Activated gamma-delta T cell (primary cell): ENCODE data around the gene USP40.

ENCODE experiments used
- DNase-seq: peaks from one replicate; lab custom pipeline; 2025; lab: John Stamatoyannopoulos, UW

USP40 gene

DNA sequence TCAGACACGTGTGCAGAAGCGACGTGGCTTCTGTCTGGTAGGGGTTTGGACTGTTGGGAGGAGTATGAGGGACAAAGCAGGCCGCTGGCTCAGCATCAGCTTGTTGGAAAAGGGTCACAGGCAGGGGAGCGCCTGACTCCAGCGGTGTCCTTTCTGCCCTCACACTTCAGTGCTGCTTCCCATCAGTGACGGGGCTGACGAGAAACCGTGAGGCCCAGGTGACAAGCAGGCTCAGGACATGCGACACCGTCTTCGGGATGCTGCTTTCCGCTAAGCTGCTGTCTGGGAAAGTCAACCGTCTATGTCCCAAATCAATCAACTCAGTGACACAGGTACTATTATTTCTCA lies 90.5 kb downstream of the USP40 start:
- DNase-seq, result no peak

DNA sequence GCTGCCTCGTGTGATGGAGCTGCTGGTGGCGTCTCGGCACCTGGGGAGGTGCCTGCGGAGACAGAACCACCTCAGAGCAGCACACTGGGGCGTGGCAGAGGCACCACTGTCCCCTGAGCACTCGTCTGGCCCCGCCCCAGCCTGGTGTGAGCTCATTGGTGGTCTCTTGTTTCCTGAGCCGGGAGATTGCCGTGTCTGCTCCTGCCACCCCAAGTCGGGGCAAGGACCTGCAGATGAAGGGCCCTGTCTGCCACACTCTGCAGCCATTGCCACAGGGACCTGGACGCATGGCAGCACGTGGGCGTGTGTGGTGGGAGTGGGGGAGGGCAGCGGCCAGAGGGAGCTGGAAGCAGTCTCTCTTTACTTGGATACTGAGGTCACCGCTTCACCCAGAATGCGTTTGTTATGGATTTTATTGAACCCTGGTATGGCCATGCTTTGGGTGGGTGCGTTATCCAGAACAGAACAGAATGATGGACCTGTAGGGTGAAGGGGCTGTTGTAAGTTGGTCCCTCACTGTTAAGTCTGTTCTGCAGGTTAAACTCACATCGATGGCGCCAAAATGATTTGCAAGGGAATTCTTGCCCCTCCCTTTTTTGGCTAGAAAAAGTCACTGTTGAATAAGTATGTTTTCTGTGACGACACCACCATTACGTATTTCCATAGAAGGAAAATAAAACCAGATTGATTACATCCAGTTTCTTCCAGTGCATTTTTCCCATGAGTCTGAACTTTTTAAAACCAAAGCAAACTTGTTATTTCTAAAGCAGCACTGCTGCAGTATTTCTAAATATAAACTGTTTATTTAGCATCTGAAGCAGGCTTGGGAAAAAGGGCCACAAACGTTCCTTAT lies 92.0 kb downstream of the USP40 start:
- no peak for DNase-seq

DNA sequence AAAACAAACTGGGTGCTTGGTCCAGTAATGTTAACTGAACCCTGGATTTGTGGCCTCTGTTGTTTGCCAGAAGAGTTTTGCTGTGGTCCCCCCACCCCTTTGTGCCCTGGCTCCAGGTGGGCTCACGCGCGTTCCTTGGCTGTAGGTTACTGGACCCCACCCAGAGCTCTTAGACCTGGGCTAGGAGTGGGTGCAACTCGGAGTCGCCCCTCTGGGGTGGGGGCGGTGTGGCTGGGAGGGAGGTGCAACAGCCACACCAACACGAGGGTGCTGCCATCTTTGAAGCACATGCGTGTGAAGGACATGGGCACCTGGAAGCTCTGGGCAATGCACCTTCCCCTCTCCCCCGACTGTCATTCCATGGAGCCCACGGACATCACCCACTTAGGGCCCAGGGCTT lies 92.7 kb downstream of the USP40 start:
- no peak for DNase-seq

DNA sequence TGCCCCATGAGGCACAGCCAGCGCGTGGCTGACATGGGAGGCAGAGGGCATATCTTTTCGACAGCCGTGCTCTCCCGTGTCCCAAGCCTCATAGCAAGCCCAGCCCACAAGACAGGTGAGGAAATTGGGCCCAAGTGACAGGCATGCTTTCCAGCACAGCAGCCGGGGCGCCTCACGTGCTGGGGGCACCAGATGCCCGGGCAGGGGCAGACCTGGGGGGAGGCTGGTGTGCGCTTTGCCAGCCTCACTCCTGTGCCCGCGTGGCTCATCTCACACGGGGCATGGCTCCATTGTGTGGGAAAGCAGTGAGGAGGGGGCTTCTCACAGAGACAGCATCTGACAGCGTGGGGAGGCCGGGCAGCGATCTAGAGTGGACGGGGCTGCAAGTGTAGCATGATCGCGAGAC lies 93.2 kb downstream of the USP40 start:
- DNase-seq, result no peak

DNA sequence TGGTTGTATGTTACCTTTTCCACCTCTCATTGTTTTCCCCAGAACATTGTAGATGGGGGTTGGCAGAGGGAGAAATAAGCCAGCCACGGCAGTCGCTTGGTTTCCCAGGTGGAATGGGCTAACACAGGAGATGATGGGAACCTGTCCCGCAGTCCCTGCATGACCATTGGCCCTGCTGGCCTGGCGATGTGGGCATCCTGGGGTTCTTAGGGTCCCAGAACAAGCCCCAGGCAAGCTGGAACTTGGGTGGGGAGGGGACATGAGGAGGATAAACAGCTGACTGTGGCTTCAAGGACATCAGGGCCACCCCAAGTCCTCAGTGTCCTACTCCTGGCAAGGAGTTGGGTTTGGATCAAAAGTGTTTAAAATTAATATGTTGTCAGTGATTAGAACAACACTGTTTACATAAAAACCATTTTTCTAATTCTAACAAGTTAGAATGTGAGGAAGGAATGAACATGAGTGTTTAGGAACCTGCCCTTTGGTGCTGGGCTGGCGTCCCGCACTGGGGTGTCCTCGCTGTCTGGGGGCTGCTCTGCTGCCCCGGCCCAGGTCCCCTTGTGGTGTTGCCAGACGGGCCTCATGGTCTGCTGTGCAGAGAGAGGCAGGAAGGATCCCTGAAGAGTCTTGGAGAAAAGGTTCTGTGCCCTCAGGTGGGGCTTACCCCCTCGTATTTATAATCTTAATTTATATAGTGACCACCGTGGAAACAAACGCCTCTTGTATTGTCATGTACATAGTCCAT lies 95.1 kb downstream of the USP40 start:
- DNase-seq, result no peak

DNA sequence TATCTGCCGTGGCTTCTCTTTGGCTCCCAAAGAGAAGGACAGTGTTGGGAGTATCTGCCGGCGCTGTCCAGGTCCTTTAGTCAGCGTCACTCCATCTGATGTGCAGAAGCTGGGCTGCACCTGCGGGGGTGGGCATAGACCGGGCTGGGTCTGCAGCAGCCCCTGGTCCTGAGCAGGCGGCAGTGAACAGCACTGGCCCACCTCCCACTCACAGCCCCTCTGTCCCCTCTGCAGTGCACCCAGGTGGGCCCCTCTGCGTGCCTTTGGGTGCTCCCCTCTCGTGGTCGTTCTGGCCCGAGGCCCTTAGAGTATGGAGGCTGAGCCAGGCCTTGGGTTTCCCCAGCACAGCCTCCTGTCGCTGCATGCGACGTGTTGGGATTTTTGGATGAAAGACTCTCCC lies 95.7 kb downstream of the USP40 start:
- no peak for DNase-seq

DNA sequence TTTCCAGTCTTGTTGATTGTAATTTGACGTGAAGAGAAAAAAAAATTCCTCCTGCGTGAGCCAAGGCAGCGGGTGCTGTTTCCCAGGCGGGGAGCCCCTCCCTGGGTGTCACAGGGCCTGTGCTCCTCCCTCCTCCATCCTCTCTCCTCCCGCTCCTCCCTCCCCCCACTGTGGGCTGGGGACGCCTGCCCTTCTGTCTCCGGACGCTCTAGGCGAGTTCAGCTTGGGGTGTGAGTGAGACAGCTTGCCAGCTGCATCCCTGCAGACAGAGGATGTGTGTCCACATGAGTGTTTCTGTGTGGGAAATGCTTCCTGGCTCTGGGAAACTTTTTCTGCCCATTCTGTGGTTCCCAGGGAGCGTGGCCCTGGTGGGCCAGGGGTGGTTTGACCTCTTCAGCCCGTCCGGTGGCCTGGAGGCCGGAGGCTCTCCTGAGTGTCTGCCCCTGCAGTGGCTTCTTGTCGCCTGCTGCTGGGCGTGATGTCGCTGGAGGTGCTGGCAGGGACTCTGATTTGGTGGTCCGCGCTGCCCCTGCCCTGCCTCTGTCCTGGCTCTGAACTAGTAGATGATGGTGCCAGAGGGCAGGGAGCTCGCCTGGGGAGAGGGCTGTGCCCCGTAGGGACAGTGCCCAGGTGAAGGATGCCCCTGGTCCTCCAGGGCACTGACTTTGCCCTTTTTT lies 96.4 kb downstream of the USP40 start:
- no peak for DNase-seq

DNA sequence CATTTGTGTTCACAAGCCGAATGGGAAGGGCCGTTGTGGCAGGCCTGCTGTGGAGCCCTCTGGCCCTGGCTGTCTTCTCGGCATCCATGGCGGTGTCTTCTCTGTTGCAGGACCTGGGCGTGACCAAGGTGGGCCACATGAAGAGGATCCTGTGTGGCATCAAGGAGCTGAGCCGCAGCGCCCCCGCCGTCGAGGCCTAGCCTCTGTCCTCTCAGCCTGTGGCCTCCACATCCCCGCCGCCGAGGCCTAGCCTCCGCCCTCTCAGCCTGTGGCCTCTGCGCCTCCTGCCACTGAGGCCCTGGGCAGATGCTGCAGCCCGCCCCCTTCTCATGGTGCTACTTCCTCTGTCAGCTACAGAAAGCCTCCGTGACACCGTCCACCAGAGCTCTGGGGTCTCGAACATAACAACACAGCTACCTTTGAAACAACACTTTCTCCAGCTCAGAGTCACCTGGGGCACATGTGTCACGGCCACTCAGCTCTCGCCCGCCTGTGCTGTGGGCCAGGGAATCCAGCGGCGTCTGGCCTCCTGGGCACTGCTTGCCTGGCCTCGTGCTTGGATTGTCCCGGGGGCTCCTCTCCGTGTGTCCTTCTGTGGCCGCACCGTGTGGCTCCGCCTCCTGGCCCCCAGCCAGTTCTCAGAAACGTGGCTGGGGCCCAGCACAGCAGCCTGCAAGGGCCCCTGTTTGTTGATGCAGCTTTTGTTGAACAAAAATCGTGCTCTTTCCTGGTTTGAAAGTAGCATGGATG lies 97.1 kb downstream of the USP40 start:
- DNase-seq, result no peak

DNA sequence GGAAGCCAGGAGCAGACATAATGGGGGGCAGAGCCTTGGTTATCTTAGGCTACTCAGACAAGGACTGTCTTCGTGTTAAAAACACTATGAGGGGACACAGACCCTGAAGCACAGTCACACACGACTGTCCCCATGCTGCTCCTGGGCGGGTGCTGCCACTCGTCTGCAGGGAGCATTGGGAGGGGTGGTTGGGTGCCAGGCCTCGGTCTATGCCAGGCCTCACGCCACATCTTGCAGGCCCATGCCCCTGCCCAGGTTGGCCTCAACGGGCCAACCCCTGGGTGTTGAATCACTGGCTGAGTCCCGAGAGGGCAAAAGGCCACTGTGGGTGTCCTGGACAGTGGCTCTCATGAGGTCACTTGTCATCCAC lies 97.9 kb downstream of the USP40 start:
- DNase-seq, result no peak

DNA sequence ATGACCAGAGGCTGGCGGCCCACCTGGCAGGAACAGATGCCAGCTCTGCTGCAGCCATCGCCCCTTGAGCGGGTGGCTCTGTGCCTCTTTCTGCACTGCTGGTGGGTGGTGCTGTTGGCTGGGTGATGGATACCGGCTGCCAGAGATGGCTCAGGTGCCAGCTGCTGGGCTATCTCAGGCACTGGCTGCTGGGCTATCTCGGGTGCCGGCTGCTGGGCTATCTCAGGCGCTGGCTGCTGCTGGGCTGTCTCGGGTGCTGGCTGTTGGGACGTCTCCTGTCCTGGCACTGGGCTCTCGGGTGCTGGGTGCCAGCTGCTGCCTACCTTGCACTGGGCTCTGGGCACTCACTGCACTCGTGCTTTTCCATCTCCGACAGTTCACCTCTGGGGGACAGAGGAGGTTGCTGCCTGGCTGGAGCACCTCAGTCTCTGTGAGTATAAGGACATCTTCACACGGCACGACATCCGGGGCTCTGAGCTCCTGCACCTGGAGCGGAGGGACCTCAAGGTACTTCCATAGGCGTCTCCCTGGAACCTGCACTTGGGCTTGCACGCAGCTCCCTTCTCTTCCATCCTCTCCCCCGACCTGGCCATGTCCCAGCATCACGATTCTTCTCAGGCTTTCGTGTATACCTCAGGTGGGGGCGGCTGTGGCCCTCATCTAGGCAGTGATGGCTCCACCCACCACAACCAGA lies 98.4 kb downstream of the USP40 start:
- no peak for DNase-seq

DNA sequence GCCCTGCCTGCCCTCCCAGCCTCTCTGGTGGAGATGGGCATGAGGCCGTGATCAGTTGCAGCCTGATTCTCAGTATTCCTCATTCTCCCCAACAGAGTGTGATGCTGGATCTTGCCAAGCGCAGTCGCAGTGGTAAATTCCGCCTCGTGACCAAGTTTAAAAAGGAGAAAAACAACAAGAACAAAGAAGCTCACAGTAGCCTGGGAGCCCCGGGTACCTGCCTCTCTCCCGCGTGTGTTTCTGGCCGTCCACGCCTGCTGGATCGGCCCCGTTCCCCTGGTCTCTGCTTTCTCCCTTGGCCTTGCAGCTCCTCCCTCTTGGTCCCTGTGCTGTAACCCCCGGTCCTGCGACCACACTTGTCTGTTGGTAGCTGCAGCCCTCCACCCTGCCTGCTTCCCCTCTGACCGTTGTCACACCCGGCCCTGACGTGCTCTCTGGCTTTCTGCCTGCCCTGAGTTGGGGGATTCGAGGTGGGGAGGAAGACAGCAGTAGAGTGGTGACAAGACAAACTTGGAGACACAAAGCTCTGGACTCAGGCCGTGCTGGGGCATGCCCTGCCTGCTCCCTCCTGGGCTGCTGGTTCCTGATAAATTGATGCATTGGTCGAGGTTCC lies 99.5 kb downstream of the USP40 start:
- DNase-seq, result no peak

DNA sequence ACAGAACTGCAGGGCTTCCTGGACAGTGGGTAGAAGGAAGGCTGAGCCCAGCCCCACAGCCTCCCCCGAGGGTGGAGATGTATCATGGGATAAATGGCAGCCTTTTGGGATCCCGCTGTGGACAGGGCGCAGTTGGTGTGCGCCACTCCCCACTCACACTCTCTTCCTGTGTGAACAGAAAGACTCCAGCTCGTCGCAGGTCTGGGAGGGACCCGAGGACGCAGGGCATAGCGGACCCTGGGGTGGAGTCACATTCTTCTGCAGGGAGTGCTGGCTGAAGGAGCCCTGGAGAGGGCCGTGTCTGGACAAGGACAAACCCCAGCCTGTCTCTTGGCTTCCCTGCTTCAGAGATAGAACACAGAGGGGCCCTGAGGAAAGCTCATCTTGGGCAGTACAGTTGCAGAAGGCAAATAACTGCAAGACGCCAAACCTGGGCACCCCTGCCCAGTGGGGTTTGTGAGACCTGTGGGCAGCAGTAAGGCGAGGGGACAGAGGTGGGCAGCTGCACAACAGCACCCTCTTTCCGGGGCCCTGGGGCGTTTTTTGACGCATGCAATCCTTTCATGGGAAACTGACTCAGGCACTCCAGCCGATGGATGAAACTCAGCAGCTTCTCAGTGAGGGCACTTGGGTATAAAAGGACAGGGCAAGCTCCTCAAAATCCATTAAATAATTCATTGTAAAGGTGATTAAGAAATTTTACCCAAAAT lies 101.9 kb downstream of the USP40 start:
- DNase-seq, result no peak

DNA sequence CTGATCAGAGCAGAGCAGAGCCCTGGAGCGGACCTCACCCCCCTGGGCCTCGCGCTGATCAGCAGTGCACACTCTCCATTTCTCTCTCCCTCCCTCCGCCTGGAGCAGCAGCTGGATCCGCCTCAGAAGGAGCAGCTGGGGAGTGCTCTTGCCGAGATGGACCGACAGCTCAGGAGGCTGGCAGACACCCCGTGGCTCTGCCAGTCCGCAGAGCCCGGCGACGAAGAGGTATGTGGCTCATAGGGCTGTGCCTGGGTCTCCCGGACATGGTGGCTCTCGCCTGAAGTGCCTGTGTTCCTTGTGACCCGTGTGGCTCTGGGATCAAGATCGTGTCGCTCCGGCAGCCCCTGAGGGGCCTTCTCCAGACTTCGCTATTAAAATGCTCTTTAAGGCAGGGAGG lies 102.5 kb downstream of the USP40 start:
- DNase-seq, result no peak

DNA sequence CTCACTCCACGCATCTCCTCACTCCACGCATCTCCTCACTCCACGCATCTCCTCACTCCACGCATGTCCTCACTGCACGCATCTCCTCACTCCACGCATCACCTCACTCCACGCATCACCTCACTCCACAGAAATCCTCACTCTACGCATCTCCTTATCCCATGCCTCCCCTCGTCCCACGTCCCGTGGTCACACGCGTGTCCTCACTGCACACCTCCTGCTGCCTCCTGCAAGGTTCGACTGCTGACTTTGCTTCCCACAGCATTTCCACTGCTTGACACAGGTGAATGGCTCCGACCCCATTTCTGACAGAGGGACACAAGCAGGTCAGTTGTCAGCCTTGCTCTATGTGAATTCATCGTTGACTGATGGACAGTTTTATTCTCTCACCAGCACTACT lies 103.0 kb downstream of the USP40 start:
- DNase-seq, result no peak

DNA sequence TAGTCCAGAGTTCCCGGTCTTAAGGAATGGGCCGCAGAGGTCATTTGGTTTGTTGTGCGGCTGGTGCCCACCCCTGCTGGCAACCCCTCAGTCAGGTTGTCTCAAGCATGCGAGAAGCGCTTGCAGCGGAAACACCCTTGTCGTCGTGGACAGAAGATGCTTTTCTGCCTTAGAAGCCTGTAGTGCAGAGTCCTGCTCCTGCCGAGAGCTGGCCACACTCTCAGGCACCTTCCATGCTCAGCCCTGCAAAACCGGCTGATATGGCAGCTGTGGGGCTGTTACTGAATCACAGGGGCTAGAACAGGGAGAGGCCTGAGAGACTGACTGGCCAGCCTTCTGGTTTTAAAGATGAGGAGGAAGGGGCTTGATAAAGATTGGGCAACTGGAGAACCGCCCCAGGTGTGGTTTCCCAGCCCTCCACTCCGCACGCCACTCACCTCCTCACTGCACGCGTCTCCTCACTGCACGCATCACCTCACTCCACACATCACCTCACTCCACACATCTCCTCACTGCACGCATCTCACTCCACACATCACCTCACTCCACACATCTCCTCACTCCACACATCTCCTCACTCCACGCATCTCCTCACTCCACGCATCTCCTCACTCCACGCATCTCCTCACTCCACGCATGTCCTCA lies 103.6 kb downstream of the USP40 start:
- no peak for DNase-seq

DNA sequence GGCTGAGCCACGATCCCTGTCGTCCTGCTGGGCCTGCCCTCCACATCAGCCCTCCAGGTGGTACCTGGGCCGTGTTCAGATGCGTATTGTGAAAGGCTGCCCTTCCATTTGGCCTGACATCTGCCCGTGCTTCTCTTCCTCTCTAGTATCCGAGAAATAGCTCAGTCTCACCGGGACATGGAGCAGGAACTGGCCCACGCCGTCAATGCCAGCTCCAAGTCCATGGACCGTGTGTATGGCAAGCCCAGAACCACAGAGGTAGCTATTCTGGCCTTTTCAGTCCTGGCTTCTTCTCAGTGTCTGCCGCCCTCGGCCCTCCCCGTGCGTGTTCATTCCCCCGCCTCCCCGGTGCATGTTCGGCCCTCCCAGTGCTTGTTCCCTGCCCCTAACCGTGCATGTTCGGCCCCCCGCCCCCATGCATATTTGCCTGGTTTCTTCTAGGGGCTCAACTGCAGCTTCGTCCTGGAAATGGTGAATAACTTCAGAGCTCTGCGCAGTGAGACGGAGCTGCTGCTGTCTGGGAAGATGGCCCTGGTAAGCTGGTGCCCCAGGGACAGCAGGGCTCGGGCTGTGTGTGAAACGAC lies 104.3 kb downstream of the USP40 start:
- no peak for DNase-seq

DNA sequence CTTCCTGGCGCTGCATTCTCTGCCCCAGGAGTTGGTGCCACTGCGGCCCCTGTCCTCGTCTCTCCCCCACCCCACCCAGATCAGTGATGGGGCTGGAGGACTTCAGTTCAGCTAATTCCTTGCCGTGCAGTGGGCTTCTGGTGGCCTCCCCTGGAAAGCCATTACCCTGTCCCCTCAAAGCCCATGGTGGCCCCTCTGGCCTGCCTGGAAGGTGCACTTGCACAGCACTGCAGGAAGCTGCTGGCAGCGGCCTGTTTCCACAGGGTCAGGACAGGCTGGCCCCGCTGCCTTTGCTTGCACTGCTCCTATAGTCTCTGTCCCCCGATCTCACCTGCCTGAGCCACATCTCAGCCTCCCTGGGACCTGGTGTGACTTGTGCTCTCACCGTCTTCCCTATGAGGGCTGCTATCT lies 105.1 kb downstream of the USP40 start:
- DNase-seq, result no peak

DNA sequence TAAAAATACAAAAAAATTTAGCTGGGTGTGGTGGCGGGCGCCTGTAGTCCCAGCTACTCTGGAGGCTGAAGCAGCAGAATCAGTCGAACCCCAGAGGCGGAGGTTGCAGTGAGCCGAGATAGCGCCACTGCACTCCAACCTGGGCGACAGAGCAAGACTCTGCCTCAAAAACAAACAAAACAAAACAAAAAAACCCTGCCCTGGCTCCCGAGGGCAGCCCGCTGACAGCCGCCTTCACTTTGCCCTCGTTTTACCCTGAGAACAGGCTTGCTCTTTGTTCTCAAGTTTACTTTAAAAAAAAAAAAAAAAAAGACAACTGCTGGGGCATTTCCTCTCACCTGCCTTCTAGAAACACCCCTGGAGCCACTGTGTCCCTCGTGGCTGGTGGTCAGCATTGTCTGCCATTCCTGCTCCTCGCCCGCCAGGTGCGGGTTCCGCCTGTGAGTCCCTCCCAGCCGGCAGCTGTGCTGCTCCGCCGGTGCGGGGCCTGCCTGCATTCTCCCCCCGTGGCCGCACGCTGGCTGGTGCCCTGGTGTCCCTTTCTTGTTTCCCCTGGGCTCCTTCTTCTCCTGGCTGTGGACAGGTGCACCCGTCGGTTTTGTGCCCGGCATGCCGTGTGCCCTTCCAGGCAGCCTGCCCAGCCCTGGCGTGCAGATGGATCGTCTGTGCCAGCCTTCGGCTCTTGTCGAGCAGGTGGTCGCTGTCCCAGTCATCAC lies 105.7 kb downstream of the USP40 start:
- DNase-seq, result no peak

DNA sequence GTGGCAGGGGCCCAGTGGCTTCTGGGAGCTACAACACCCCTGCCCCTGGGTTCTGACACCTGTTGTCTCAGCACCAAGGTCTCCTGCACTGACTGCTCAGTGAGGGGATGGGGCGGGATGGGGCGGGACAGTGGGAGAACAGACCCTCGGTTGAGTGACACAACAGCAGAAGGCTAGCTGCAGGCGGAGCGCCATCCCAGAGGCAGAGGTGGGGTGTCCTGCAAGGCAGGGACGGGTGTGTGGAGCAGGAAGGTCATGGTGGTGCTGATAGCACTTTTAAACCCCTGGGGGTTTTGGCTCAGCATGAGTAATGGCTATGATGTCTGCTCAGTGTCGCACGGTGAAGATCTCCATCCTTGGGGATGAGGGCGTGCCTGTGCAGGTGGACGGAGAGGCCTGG lies 107.2 kb downstream of the USP40 start:
- DNase-seq, result no peak
